Hematopoietic multipotent progenitor cell treated with erythropoietin and hydrocortisone succinate and interleukin-3 and kit ligand, for 4 days (in vitro differentiated cells): Measurements from ENCODE around the gene FOXO3.

Experiments
- DNase-seq: peaks from one replicate; pipeline ENCODE4 v3.0.0-alpha.2; 2015

Gene FOXO3

GRCh38 chr6:108716801-108717791, 156.4 kb downstream of the FOXO3 start:
- DNase-seq: no peak

DNA sequence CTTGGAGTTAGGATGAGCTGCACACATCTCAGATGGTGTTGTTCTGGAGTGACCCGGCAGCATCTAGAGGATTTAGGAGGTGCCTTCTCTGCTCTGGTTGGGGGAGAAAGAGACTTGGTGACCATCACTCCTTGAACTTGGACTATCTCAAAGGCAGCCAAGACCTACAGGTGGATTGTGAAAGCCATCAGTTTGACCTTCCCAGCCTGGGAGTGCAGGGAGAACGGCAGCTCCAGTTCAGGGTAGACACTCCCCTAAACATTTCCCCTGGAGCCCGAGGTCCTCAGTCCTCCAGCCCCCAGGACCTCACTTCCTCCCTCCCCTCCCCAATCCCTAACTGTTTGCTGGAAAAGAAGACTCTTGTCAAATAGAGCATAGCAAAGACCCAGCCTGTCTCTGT, 158.8 kb downstream of the FOXO3 start:
- no peak for DNase-seq

- DNase-seq: no peak
Observed at GRCh38 chr6:108720827-108721226, 160.1 kb downstream of the FOXO3 start.

DNA sequence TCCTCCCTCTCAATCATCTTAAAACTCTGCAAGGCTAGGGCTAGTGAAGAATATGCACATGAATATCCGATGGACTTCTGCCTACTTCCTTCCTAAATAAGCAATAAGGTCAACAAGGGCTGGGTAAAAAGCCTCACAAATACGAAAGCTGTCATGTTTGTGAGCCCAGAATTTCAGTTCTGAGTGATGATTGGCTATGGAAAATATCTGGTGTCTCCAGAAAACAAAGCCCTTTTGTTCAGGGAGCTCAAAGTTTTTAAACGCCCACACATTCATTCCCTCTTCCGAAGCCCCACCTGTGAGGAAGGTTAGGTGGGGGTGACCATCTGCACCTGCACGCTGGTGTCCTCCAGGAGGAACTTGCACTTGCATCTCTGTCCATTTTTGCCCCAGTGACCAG, 160.6 kb downstream of the FOXO3 start:
- DNase-seq: no peak

DNA sequence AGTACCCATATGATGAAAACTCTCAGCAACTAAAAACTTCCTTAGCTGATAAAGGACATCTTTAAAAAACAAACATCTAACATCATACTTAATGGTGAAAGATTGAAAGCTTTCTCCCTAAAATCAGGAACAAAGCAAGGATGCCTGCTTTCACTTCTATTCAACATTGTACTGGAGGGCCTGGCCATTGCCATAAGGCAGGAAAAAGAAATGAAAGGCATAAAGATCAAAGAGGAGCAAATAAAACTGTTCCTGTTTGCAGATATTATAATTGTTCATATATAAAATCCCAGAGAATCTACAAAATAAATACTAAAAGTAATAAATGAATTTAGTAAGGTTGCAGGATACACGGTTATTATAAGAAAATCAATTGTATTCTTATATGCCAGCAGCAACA, 162.9 kb downstream of the FOXO3 start:
- DNase-seq: no peak

DNA sequence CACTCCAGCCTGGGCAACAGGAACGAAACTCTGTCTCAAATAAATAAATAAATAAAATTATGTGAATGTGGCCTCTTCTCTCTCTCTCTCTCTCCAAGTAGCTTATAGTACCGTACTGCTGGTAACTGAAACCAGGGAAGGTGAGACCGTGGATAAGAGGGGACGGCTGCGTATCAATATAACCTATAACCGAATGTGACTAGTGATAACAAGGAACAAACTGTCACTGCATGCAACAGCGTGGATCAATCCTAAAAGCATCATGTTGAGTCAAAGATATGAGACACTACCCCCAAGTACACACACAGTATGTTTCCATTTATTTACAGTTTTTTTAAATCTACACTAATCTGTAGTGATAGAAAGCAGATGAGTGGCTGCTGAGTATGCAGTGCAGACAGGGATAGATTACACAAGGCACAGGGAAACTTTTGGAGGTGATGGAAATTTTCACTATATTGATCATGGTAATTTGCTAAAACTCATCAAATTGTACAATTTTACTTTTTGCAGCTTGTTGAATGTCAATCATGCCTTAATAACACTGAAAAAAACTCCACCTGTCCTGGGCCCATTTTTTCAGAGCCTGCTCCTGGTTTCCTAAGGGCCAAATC, 166.1 kb downstream of the FOXO3 start:
- DNase-seq: peak; percentile 45

- DNase-seq: peak; percentile 35
Observed at GRCh38 chr6:108727966-108728730, 167.4 kb downstream of the FOXO3 start.

DNA sequence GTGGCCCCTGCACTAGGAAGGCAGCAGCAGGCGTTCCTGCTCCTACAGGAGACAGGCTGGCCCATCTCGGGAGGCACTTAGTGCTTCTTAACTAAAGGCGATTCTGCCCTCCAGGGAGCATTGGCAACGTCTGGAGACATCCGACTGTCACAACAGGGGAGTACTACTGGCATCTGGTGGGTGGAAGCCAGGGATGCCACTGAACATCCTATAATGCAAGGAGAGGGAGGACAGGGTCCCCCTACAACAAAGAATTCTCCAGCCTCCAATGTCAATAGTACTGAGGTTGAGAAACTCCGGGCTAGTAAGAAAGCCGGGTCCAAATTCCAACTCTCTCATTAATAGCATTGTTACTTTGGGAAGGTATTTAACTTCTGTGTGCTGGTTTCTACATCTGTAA, 168.1 kb downstream of the FOXO3 start:
- DNase-seq: no peak

DNA sequence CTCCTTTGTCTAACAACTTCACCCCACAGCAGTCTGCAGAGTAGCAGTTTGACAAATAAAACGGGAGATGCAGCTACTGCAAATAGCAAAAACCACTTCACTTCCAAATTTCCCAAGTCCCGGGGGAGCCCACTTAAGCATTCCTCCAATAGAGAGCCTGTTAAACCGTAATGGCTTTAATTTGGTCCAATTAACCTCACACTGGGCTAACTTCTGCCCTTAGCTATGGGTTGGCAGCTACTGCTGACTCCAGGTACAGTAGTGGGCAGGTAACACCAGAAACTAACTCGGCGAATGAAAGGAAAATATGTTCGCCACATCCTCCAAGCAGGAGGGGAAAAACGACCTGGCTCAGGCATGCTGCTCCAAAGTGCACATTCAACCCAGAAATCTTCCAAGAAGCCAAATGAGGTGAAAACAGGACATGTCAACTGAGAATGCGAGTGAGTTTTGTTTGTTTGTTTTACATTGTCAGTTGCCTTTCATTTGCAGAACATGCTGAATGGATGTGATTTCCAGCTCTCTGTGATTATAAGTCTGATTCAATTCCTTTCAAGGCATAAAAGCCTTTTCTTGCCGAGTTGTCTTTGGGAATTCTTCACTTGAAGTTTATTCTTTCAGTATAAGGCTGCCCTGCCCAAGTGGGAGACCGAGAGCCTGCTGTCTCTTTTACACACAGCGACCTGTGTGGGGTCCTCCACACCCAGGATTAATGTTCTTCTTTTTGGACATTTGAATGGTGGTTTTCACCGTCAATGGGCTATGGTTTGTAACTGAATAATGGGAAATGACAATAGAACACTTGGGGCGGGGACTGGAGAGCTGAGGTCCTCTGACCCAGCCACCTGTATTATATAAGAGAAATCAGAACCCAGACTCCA, 170.2 kb downstream of the FOXO3 start:
- no peak for DNase-seq

GRCh38 chr6:108732091-108732870, 171.6 kb downstream of the FOXO3 start:
- no peak for DNase-seq

GRCh38 chr6:108733051-108733450, 172.3 kb downstream of the FOXO3 start:
- no peak for DNase-seq

- no peak for DNase-seq
Observed at GRCh38 chr6:108733706-108734265, 173.1 kb downstream of the FOXO3 start.
